Measurements from ENCODE around the gene DSC3.
"Not testable (repeated sequence)": the region's sequence is repeated elsewhere in the genome, so short reads cannot be mapped to it uniquely, and the experiment has no call there.

Gene DSC3

DNA sequence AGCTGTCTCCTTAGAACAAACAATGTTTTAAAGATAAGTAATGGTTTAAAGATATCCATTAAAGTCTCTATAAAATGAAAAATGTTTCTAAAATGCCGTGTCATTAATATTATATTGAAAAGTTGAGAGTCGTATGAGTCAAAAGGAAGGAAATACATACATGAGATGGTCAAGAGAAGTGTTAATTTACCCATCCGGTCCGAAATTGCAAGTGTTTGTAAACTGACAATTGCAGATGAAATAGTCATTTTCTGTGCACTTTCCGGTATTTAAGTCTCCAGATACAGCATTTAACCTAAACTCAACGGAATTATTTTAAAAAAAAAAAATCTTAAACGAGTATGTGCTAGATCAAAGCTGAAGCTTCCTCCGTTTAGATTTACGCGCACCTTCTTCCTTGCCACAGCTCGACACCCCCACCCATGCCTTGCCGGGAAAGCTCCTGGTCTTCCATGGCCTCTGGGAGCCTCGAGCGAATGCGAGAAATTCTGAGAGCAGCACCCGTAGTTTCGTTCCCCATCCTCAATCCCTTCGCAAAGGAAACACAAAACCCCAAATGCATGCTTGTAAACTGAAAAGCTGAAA, 1.8 kb downstream of the DSC3 start:
- no peak for DNase-seq

DNA sequence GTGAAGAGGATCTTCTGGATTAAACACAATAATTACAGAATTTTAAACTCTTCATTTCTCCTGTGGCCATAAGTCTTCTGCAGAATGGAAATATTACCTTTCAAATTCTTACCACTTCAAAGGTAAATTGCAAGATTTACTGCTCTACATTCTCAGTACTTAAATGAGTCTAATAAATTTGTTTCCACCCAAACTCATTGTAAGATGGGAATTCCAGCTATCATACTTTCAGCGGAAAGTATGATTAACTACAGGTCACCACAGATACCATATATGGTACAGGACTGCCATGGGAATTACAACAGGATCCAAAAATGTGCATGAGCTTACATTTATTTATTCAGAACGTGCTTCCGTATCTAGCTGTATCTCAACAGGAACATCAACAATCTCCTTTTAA, 3.1 kb downstream of the DSC3 start:
- DNase-seq = no peak

DNA sequence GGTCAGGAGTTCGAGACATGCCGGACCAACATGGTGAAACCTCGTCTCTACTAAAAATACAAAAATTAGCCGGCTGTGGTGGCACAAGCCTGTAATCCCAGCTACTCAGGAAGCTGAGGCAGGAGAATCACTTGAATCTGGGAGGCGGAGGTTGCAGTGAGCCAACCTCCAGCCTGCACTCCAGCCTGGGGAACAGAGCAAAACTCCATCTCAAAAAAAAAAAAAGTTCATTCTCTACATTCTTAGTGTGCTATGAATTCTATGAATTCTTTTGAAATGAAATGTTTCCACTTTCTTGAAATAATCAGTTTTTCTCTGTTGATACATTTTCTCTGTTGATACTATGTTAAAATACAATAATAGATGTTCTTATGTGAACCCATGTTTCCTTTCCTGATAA, 4.9 kb downstream of the DSC3 start:
- DNase-seq = not testable (repeated sequence)

DNA sequence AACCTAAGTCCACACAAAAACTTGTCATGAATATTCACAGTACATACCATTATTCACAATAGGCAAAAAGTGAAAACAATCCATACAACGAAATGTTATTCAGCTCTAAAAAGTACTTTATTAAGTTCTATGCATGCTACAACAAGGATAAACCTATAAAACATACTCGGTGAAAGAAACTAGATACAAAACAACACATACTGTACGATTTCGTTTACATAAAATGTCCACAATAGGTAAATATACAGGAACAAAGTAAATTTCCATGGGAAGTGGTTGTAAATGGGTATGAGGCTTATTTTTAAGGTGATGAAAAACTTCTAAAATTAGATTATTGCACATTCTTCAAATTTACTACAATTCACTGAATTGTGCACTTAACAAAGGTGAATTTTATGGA, 8.0 kb downstream of the DSC3 start:
- DNase-seq = no peak

DNA sequence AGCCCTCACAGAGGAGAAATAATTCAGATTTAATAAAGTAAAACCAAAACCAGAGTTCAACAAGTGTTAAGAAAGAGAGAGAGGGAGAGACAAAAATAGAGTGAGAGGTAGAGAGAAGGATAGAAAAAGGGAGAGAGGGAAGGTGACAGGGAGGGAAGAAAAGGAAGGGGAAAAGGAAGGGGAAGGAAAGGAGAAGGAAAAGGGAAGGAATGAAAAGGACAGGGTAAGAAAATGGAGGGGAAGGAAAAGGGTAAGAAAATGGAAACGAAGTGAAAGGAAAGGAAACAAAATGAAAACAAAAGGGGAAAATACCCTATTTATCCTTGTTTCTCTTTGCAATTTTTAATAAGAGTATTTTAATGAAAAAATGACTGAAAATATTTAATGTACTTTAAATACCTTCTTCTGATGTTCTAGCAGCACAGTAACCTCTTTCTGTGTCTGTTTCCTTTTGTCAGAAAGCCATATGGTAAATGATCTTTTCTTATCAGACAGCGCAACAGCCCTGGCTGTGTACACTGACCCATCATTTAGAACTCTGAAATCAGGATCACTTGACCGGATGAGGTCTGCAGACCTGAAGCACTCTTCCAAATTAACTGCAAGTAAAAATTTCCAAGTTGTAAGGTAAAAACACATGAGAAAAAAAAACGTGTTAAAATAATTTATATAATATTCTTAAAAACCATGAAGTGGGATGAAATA, 11.8 kb downstream of the DSC3 start:
- DNase-seq = no peak

DNA sequence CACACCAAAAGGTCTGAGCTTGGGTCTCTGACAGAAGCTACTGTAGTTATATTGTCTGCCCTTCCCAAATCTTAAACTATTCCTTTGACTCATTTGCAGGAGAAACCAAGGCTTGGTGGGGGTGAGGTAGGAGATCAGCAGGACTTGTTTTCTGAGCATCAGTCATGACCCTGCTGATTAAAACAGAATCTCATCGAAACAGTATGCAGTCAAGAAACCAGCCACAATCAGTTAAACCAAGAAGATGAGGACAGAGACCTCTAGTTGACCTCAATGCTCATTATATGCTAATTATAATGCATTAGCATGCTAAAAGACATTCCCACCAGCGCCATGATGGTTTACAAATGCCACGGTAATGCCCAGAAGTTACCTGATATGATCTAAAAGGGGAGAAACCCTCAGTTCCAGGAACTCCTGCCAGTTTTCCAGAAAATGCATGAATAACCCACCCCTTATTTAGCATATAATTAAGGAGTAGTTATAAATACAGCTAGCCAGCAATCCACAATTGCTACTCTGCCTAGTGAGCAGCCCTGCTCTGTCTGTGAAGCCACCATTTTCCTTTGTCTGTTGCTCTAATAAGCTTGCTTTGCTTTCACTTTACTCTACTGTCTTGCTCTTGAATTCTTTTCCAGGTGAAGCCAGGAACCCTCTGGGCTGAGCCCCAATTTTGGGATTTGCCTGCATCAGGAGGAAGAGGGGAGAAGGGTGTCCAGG, 26.7 kb downstream of the DSC3 start:
- no peak for DNase-seq

DNA sequence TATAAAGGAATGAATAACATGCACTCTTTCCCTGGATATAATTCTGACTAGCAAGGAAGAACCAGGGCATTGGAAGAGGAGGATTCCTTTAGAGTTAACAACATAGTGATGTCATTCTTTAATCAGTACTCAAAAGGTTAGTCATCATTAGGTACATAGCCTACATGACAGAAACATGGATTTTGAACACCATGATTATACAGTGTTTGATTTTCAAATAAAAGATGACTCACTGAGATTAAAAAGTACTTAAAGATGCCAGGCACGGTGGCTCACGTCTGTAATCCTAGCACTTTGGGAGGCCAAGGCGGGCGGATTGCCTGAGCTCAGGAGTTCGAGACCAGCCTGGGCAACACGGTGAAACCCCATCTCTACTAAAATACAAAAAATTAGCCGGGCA, 31.1 kb downstream of the DSC3 start:
- DNase-seq = not testable (repeated sequence)

DNA sequence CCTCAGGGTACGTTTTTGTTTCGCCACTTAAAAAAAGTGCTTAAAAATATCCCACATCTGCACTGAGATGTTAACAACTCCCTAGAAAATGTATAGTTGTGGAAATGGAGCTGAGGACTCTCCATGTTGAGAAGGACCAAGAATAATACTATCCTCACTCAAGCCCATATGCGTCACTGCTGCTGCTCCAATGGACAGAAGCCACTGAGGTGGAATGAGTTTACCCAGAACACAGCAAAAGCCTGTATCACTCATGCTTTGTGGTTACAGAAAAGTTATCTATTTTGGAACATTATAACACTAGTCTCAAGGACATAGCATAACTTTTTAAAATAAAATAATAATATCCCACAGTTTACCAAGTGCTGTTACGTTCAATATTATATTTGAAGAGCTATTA, 31.9 kb downstream of the DSC3 start:
- DNase-seq = no peak

DNA sequence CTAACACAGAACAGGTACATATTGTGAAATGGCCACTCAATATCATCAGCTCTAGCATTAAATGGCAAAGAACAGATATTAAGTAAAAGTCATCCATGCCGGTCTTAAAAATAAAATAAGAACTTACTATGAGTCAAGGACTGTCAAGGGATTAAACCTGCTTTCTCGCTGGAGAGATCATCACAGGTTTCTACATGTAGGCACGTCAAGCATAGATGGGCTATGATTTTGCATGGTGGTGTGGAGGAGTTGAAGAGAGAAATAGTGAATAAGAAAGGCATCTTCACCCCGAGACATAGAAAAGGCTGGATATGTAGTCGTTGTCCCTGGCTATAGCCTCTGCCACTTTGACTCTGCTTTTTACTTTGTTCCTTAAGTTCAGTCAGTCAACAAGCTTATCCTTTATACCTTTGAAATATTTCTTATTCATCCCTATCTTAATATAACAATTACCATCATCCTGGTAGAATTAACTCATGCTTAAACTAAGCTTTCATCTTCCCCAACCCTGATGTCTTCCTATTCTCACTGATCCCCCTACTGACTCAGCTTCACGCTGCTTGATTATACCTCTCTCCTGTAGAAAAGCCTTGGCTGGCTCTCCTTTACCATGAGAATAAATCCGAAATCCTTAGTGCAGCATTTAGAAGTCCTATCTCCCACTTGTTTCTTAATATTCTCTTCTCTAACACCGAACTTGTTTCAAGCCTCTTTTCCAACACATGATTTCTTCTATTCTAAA, 42.5 kb downstream of the DSC3 start:
- no peak for DNase-seq

DNA sequence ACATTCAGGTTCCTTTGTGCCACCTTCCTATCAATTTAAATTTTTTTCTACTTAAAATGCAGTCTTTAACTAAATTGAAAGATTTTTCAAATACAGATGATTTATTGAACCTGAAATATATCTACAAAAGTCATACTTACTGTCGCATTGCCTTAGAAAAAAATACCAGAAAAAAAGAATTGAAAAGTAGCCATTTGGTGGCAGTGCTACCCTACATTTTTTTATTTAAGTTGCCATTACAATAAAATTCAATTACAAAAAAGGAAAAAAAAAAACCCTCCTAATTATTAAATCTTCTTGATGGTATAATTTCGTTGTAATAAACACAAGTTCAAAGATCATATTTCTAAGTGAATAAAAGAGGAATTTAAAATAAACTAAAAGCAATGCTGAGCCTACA, 43.4 kb downstream of the DSC3 start:
- DNase-seq = no peak

DNA sequence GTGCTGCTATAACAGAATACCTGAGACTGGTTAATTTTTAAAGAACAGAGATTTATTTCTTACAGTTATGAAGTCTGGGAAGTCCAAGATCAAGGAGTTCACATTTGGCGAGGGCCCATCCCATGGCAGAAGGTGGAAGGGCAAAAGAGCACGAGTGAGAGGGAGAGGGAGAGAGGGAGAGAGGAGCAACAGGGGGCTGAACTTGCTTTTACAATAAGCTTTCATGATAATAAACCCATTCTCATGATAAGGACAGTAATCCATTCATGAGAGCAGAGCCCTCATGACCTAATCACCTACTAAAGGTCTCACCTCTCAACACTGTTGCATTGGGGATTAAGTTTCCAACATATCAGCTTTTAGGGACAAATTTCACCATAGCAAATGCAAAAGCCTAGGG, 45.3 kb downstream of the DSC3 start:
- DNase-seq = no peak

DNA sequence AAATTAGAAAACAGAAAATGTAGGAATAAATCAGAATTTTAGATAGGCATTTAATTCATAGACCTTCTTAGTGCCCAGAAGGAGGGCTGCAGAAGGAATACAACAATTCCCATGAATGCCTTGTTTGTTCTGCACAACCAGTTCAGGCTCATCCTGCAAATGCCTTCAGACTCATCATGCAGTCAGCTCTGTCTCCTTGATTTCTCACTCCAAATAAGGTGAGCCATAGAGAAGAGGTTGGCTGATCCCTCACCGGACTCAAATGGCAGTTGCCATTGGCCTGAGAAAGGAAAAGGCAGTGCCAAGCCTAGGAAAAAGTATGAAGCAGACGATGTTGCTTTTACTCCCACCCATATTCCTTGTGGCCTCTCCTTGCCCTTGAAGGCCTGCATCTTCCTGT, 50.3 kb downstream of the DSC3 start:
- DNase-seq = no peak

DNA sequence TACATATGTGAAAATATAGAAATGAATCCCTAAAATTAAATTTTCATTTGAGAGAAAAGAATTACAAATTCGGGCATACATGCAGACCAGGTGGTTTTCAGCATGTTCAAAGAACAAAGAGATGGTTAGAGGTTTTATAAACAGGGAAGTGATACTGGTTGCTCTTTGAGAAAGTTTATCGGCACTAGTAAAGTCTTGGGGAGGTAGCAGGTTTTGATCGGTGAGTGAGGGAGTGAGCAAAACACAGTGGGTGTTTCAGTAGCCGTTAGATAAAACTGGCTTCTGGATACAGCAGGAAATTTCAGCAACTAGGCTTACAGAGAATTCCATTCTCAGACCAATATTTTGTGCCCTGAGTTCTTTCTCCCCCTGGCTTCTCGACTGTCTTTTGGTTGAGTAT, 51.1 kb downstream of the DSC3 start:
- peak; percentile 50 for DNase-seq

DNA sequence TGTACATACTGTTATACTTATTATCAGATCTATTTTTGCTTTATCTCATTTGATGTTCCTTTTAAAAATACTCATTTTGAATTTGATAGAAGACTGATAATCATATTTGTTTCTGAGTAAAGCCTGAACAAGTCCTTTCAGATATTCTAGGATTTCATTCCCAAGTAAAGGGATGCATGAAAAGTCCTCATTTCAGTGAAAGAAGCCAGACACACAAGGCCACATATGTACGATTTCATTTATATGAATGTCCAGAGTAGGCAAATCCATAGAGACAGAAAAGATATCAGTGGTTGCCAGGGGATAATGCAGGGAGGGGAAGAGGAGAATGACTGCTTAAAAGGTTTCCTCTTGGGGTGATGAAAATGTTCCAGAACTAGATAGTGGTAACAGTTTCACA, 53.4 kb downstream of the DSC3 start:
- DNase-seq = no peak

DNA sequence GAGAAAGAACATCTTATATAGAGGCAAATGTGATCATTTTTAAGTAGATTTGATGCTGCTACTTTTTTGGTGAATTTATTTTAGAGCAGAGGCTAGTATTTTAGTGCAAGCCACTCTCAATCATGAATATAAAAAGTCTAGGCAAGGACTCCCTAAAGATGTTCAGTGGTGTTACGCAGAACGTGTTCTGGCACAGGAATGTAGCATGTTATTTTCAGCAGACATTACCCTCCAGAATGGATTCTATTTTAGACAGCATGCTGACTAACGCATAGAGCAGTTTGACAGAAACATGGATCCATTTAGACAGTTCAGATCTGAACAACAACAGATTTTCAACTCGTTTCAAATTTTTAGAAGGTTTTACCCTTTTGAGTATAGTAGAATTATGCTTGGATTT, 54.1 kb downstream of the DSC3 start:
- DNase-seq = no peak

DNA sequence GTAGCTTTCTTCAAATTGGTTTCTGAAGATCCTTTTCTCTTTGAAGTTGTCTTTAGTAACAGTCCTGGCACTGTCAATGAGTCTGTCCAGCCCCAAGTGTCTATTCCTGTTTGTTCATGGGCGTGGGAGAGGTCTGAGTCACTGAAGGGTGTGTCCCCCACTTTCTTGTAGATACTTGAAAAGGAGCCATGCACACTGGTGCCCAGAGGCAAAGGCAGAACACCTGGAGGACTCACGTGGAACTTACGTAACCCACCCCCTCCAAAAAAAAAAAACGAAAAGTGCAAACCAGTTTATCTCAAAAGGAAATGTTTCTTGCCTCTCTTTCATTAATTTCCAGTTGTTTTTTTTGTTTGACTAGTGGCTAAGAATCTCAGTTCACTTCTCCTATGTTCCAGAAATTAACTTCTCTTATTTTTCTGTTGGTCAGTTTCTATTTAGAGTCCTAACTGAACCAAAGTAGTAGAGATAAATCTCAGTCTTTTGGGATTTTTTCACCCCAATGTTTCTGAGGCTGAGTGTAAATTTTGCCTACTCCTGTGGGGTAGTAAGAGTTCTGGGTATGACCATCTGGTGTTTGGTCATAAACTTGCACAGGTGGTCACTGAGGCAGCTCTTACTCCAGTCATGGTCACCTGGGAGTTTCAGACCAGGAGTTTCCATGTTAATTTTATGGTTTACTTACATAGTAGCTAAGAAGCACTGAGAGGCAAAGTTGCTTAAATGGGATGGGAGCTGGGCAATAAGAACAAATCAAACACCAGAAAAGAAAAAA, 54.9 kb downstream of the DSC3 start:
- no peak for DNase-seq

DNA sequence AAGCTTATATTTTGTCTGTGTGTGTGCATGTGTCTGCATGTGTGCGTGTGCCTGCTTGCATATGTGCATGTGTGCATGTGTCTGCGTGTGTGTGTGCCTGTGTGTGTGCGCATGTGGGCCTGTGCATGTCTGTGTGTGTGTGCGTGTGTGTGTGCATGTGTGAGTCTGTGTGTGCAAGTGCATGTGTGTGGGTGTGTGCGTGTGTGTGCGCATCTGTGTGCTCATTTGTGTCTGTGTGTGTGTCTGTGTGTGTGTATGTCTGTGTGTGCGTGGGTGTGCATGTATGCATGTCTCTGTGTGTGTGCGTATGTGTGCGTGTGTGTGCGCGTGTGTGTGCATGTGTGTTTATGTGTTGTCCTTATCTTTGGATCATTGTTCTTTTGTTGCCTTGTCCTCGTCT, 56.8 kb downstream of the DSC3 start:
- DNase-seq = no peak

DNA sequence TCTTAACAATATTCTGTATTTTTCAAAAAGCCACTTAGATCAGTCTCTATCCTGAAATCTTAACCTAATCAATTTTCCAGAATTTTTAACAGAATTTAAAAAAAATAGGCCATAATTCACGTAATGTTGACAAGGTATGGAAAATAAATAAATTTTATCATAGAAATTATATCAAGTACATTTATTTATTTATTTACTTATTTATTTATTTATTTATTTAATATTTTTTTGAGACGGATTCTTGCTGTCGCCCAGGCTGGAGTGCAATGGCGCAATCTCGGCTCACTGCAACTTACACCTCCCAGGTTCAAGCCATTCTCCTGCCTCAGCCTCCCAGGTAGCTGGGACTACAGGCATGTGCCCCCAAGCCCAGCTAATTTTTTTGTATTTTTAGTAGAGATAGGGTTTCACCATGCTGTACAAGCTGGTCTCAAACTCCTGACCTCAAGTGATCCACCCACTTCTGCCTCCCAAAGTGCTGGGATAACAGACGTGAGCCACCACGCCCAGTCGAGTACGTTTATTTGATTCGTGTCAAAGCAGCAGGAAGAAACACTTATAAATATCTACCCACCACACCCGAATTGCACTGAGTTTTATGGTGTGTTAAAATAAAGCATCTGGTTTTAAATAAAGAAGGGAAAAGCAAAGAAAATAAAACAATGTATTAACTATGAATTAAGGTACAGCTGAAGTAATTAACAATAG, 60.1 kb downstream of the DSC3 start:
- no peak for DNase-seq

DNA sequence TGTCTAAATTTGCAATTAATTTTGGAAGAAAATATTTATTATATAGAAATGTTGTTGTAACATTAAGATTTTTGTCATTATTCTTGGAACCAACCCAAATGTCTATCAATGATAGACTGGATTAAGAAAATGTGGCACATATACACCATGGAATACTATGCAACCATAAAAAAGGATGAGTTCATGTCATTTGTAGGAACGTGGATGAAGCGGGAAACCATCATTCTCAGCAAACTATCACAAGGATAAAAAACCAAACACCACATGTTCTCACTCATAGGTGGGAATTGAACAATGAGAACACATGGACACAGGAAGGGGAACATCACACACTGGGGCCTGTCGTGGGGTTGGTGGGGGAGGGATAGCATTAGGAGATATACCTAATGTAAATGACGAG, 64.5 kb downstream of the DSC3 start:
- not testable (repeated sequence) for DNase-seq

DNA sequence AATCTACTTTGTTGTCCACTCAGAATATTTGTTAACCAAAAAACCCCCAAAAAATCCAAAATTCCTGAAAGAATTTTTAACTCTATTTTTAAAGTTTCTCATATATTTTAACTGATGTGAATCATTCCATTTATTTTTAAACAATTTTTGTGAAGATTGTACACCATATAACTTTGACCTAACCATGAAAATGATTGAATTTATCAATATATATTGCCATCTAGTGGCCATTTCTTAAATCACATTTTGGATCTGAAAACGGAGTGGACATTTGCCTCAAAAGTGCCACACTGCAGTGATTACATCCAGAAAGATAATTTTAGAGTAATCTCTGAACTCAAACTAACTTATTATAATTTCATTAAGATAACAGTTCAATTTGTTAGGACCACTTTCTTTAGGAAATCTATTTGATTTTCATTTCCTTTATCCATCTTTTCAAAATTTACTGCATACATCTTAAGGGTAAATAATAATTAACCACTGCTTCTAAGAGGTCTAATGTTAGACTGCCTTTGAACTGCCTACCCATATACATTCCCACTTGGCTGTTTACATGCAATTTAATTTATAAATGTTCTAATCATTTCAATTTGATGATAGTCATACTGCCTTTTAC, 71.1 kb downstream of the DSC3 start:
- peak; percentile 18 for DNase-seq

DNA sequence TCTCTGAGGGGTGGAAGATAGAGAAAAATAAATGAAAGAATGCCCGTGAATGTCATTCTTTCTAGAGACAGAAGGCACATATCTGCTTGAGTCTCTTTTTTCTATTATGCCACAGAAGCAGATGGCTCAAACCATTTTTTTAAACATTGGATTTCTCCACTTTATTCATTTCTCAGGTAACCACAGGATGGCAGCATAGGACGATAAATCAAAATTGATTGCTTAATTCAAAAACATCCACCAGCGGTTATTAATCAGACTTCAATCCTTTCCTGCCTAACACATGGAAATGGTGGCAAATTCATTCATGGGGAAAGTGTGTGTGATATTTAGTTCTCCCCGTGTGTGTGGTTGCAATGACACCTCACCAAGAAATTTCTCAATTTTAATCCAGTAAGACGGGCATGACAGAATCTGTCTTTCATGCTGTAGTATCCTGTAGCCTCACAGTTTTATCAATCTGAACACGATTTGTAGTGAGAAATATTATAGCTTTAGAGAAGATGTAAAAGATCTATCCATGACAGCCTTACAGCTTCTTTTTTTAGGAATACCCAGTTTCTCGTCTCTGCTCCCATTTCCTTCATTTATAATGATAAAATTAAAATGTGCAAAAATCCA, 72.2 kb downstream of the DSC3 start:
- DNase-seq = peak; percentile 7

All from MV-4-11 (cell line).